Upper lobe of right lung (tissue), 1 donor: ENCODE results near the gene OR56A5. TPM values are rescaled to one million over a fixed set of nuclear protein-coding genes. Genes with fewer than 3 reads are reported as not detected.
A peak's percentile ranks its signal among the peaks of the same experiment; 100 is the strongest.

ENCODE experiments used
- ATAC-seq: fragments of 200-7000 bp; cut with Tn5 transposase; one replicate; pipeline ENCODE4 v1.9.1; 2020; ENCODE audit warnings: mild to moderate bottlenecking, moderate library complexity
- DNase-seq: peaks from one replicate; pipeline ENCODE4 v3.0.0-alpha.2; 2020
- H3K27ac ChIP-seq: fragments of 200-600 bp; one replicate; pipeline ENCODE4 v1.8.0; 2022
- H3K27me3 ChIP-seq: fragments of 200-600 bp; one replicate; pipeline ENCODE4 v1.8.0; 2022; ENCODE audit warnings: mild to moderate bottlenecking
- H3K36me3 ChIP-seq: fragments of 200-600 bp; one replicate; pipeline ENCODE4 v1.8.0; 2022
- H3K4me1 ChIP-seq: fragments of 200-600 bp; one replicate; pipeline ENCODE4 v1.8.0; 2022
- H3K4me3 ChIP-seq: fragments of 200-600 bp; one replicate; pipeline ENCODE4 v1.8.0; 2022; ENCODE audit warnings: mild to moderate bottlenecking
- H3K9me3 ChIP-seq: fragments of 200-600 bp; one replicate; pipeline ENCODE4 v1.8.0; 2022
- CTCF ChIP-seq: fragments of 200-600 bp; IDR thresholded peaks from one replicate; pipeline ENCODE4 v1.8.0; 2022; ENCODE audit warnings: antibody characterized with exemption
- intact Hi-C: fragments of 100-400 bp; cut with DNase I; formaldehyde crosslinking; loops from one replicate; pipeline ENCODE4 v1.11.0; 2022
- long read RNA-seq: library from polyadenylated mRNA; unstranded; transcript quantifications from one replicate; pipeline ENCODE4 v2.0.0, GENCODE V29; 2021
- total RNA-seq: library from RNA; stranded (reverse); fragmentation: NEBNext Ultra II Directional; extraction: Animal tissue kit (Norgen Biotek cat#: 25700); gene quantifications from one replicate; pipeline ENCODE4 v1.2.1, GENCODE V29; 2021
- donor health status: DM: no; HTN: yes; CAD: no; lungs with severe emphysema.

Gene OR56A5, protein sequence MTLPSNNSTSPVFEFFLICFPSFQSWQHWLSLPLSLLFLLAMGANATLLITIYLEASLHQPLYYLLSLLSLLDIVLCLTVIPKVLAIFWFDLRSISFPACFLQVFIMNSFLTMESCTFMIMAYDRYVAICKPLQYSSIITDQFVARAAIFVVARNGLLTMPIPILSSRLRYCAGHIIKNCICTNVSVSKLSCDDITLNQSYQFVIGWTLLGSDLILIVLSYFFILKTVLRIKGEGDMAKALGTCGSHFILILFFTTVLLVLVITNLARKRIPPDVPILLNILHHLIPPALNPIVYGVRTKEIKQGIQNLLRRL
- total RNA-seq, result not detected
- long read RNA-seq, result 0 reads

DNA sequence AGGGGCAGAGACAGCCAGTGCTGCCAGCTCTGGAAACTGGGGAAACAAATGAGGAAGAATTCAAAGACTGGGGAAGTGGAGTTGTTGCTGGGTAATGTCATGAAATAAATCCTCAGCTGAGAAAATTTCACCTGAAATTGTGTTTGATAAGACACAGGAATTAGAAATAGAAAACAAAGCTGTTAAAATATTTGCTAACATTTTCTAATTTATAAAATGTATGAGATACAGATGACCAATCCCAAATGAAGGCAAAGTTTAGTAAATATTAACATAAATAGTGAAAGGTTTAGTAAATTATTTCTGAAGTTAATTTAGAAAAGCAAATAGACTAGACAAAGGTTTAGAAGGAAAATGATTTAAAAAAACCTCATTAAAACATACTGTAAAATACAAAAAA, at the start of gene OR56A5:
OR56A5 (minus strand) TSS at position 101 of the 400 bp plus-strand sequence; CDS start at position 101, 0 bp downstream.
- no peak for TF ChIP-seq CTCF
- Histone ChIP-seq H3K27me3 (no peaks in the 10 kb centered on the region), H3K27ac (no peak within 1 kb of the TSS), H3K4me1 (no peaks in the 10 kb centered on the region), H3K36me3 (no peaks in the 10 kb centered on the region), H3K4me3 (no peak within 1 kb of the TSS), H3K9me3 (no peaks in the 10 kb centered on the region)
- intact Hi-C loops, result no loop called here
- no peak for DNase-seq
- no peak for ATAC-seq

DNA sequence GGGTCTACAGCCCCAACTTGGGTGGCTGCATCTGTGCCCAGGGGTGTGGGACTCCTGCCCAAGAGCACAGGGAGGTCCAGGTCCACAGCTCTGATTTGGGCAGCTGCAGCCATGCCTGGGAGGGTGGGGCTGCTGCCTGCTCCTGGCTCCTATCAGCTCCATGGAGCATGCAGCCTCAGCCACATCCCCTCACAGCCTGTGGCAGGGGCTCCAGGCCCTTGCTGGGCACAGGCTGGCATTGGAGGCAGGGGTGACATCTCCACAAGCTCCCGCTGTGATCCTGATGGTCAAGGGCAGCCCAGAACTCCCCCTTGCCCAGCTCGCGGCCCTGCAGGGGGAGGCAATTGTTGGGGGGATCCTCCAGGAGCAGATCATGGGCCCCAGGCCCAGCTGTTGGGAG, 44.7 kb upstream of the OR56A5 start:
- no peaks in the 10 kb centered on the region for H3K9me3 ChIP-seq
- DNase-seq (no peak), ATAC-seq (peak; percentile 28)
- H3K4me3 ChIP-seq, result no peak overlapping the region
- no peaks in the 10 kb centered on the region for H3K27me3 ChIP-seq
- no peak for TF ChIP-seq CTCF
- H3K27ac ChIP-seq, result no peak overlapping the region
- H3K4me1 ChIP-seq, result no peaks in the 10 kb centered on the region
- intact Hi-C loops, result no loop called here
- H3K36me3 ChIP-seq, result no peaks in the 10 kb centered on the region

DNA sequence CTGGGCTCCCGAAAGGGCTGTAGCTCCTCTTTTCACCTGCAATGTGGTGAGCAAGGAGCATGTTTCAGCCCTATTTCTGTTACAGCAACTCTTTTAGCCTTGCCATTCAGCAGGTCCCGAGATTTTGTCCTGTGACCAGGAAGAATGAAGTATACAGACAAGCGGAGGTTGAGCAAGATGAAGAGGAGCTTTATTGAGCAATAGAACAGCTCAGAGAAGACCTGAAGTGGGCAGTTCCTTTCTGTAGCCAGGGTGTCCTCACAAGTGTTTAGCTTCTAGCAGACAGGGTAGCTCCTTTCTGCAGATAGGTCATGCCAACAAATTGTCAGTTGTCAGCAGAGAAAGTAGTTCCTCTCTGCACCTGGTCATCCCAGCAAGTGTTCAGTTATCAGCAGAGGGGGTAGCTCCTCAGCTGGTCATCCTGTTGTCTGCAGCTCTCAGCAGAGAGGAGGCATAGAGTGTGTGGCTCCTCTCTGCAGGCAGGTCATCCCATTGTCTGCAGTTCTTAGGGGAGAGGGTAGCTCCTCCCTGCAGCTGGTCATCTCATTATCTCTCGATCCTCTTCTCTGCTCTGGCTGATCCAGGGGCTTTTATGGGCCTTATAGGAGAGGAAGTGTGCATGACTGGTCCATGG, 43.9 kb upstream of the OR56A5 start:
- TF ChIP-seq CTCF, result no peak
- no peak overlapping the region for H3K27ac ChIP-seq
- DNase-seq, result no peak
- H3K4me1 ChIP-seq, result no peaks in the 10 kb centered on the region
- H3K27me3 ChIP-seq, result no peaks in the 10 kb centered on the region
- H3K36me3 ChIP-seq, result no peaks in the 10 kb centered on the region
- intact Hi-C loops, result no loop called here
- ATAC-seq, result peak; percentile 62
- no peak overlapping the region for H3K4me3 ChIP-seq
- no peaks in the 10 kb centered on the region for H3K9me3 ChIP-seq

DNA sequence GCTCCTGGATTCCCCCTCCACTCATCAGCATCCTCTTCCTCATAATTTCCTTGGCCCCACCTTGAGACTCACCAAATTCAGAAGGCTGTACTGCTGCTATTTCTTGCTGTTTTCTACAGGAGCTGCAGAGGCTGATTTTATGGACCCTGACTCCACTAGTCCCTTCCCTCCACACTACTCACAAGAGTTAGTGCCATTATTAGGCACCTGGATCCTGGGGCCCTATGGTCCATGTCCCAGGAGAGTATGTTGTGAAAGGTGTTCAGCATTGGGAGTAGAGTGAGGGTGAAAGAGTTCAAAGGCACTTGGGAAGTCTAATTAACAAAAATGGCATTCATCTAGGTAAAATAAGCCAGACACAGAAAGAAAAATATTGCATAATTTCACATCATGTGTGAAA, 38.6 kb upstream of the OR56A5 start, which contains the start of gene OR56A4:
OR56A4 (minus strand) TSS at position 101 of the 400 bp plus-strand sequence. CDS start 3,954 bp downstream, outside the sequence.
- intact Hi-C loops, result no loop called here
- ATAC-seq, result no peak
- Histone ChIP-seq H3K27me3 (no peaks in the 10 kb centered on the region), H3K27ac (no peak within 1 kb of the TSS), H3K4me3 (no peak within 1 kb of the TSS), H3K36me3 (no peaks in the 10 kb centered on the region), H3K9me3 (no peaks in the 10 kb centered on the region), H3K4me1 (no peaks in the 10 kb centered on the region)
- DNase-seq, result no peak
- TF ChIP-seq CTCF, result no peak

DNA sequence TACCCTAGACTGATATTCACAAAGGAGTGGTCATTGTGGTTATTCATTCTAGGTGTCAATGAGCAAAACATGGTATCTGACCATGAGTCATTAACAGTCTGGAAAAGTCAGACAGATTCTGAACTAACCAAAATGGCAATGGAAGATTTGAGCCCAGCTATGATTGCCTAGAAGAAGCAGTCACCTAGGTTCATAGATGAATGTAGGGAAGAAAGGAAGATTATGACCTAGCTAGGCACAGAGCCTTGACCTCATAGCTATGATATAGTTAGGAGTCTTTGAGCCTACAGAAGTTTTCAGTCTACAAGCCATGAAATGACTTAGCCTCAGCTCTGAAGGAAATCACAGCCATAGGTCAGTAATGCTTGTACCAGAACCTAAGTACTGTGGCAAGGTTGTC, 38.1 kb upstream of the OR56A5 start:
- Histone ChIP-seq H3K4me3 (no peak overlapping the region), H3K27ac (no peak overlapping the region), H3K4me1 (no peaks in the 10 kb centered on the region), H3K9me3 (no peaks in the 10 kb centered on the region), H3K36me3 (no peaks in the 10 kb centered on the region), H3K27me3 (no peaks in the 10 kb centered on the region)
- no peak for ATAC-seq
- intact Hi-C loops, result no loop called here
- TF ChIP-seq CTCF, result no peak
- no peak for DNase-seq
